PC-3 (cell line): ENCODE data around the gene INCA1. TPM values are rescaled to one million over a fixed set of nuclear protein-coding genes. Genes with fewer than 3 reads are reported as not detected.

Source experiments
- ATAC-seq: fragments of 200-7000 bp; cut with Tn5 transposase; 2 replicates; pipeline ENCODE4 v1.9.1; 2020; ENCODE audit warnings: mild to moderate bottlenecking, moderate library complexity
- BruUV-seq: library from RNA; stranded (reverse); fragments of 400-500 nt; replicated peaks from 2 replicates; lab custom pipeline; 2021; lab: Mats Ljungman, UMichigan
- CTCF ChIA-PET: fragments of 300-600 bp; sonication (Branson Sonifier 250); formaldehyde crosslinking; loops from one replicate; lab custom pipeline; 2022; ENCODE audit warnings: antibody characterized with exemption; lab: Charles Lee
- POLR2A ChIA-PET: fragments of 300-600 bp; sonication (Branson Sonifier 250); formaldehyde crosslinking; loops from one replicate; lab custom pipeline; 2022; ENCODE audit warnings: antibody characterized with exemption; ENCODE audit not compliant: unreplicated experiment; lab: Charles Lee
- DNase-seq: peaks from one replicate; pipeline ENCODE4 v3.0.0-alpha.2; 2015
- H2AFZ ChIP-seq: fragments of 300-600 bp; sonication (generic); 2 replicates; pipeline ENCODE4 v1.6.0; 2016; ENCODE audit warnings: antibody characterized with exemption, low read length
- H3F3A ChIP-seq: fragments of 300-600 bp; sonication (generic); one replicate; pipeline ENCODE4 v1.6.0; 2017; ENCODE audit warnings: antibody characterized with exemption, low read length, control low read depth, mild to moderate bottlenecking; ENCODE audit not compliant: unreplicated experiment
- H3K27ac ChIP-seq: fragments of 300-600 bp; sonication (generic); 2 replicates; pipeline ENCODE4 v1.5.1; 2016; ENCODE audit warnings: mild to moderate bottlenecking, low read length
- H3K27me3 ChIP-seq: fragments of 300-600 bp; sonication (generic); 2 replicates; pipeline ENCODE4 v1.6.1; 2016; ENCODE audit warnings: low read length, mixed read lengths
- H3K36me3 ChIP-seq: fragments of 300-600 bp; sonication (generic); 2 replicates; pipeline ENCODE4 v1.6.1; 2016; ENCODE audit warnings: low read depth, mixed run types, low read length, mixed read lengths
- H3K4me1 ChIP-seq: fragments of 300-600 bp; sonication (generic); 2 replicates; pipeline ENCODE4 v1.5.1; 2016; ENCODE audit warnings: low read length; ENCODE audit not compliant: insufficient read depth
- H3K4me2 ChIP-seq: fragments of 300-600 bp; sonication (generic); 2 replicates; pipeline ENCODE4 v1.6.0; 2016; ENCODE audit warnings: low read length
- H3K4me3 ChIP-seq: fragments of 300-600 bp; sonication (generic); 2 replicates; pipeline ENCODE4 v1.5.1; 2016; ENCODE audit warnings: mild to moderate bottlenecking, low read length, mixed read lengths
- H3K79me2 ChIP-seq: fragments of 300-600 bp; sonication (generic); 2 replicates; pipeline ENCODE4 v1.6.1; 2017; ENCODE audit warnings: low read length, mixed read lengths
- H3K9ac ChIP-seq: fragments of 300-600 bp; sonication (generic); 2 replicates; pipeline ENCODE4 v1.6.0; 2016; ENCODE audit warnings: mild to moderate bottlenecking, low read length
- H3K9me2 ChIP-seq: fragments of 300-600 bp; sonication (generic); replicated peaks from 2 replicates; pipeline ENCODE4 v1.6.1; 2016; ENCODE audit warnings: mixed run types, low read length, mixed read lengths
- H3K9me3 ChIP-seq: fragments of 300-600 bp; sonication (generic); 2 replicates; pipeline ENCODE4 v1.6.1; 2016; ENCODE audit warnings: low read length, mixed read lengths
- H4K20me1 ChIP-seq: fragments of 300-600 bp; sonication (generic); 2 replicates; pipeline ENCODE4 v1.6.1; 2016; ENCODE audit warnings: low read length, mixed read lengths
- EZH2 ChIP-seq: fragments of 300-600 bp; sonication (generic); IDR thresholded peaks from one replicate; pipeline ENCODE4 v1.6.1; 2017; ENCODE audit warnings: antibody characterized with exemption, mild to moderate bottlenecking, low read length; ENCODE audit not compliant: unreplicated experiment
- EZH2phosphoT487 ChIP-seq: fragments of 300-600 bp; sonication (generic); IDR thresholded peaks from 2 replicates; pipeline ENCODE4 v1.6.1; 2018; ENCODE audit warnings: mild to moderate bottlenecking, antibody characterized with exemption, low read length, borderline replicate concordance
- intact Hi-C: fragments of 100-400 bp; cut with micrococcal nuclease; formaldehyde crosslinking; loops from 2 replicates; pipeline ENCODE4 v1.9.0; 2023
- total RNA-seq: library from RNA; depleted of rRNA; stranded (reverse); fragments of >200 nt; gene quantifications from 2 replicates; pipeline ENCODE4 v1.2.3, GENCODE V29; 2014
- TF ChIP-seq, protein P1 (sequence below): fragments of 300-600 bp; sonication (generic); conservative IDR thresholded peaks from 2 replicates; pipeline ENCODE4 v1.5.1; 2017; ENCODE audit warnings: antibody characterized with exemption, low read depth, mild to moderate bottlenecking, low read length

INCA1 gene
- total RNA-seq, 1 experiment from 2014 or later = not detected

- Histone ChIP-seq H2AFZ (no peak overlapping the region), H3K4me3 (no peak overlapping the region), H3K9ac (no peak overlapping the region), H3F3A (no peaks in the 10 kb centered on the region), H3K9me3 (no peaks in the 10 kb centered on the region), H3K27me3 (no peaks in the 10 kb centered on the region), H3K36me3 (peaks cover 28% of the 10 kb centered on the region), H3K4me1 (peaks cover 29% of the 10 kb centered on the region), H3K27ac (peak overlapping the region; percentile 74), H3K79me2 (peaks cover 87% of the 10 kb centered on the region), H4K20me1 (peaks cover 26% of the 10 kb centered on the region), H3K9me2 (no peaks in the 10 kb centered on the region), H3K4me2 (peak overlapping the region; percentile 70; the same call in 1 of the 2 replicates)
- ChIA-PET POLR2A (no interaction called here), CTCF (no interaction called here)
- no peak for ATAC-seq
- no peak for DNase-seq
- TF ChIP-seq, protein P1, sequence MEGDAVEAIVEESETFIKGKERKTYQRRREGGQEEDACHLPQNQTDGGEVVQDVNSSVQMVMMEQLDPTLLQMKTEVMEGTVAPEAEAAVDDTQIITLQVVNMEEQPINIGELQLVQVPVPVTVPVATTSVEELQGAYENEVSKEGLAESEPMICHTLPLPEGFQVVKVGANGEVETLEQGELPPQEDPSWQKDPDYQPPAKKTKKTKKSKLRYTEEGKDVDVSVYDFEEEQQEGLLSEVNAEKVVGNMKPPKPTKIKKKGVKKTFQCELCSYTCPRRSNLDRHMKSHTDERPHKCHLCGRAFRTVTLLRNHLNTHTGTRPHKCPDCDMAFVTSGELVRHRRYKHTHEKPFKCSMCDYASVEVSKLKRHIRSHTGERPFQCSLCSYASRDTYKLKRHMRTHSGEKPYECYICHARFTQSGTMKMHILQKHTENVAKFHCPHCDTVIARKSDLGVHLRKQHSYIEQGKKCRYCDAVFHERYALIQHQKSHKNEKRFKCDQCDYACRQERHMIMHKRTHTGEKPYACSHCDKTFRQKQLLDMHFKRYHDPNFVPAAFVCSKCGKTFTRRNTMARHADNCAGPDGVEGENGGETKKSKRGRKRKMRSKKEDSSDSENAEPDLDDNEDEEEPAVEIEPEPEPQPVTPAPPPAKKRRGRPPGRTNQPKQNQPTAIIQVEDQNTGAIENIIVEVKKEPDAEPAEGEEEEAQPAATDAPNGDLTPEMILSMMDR = no peak
- TF ChIP-seq EZH2 (no peak), EZH2phosphoT487 (no peak)
- no TSS peak for BruUV-seq
- intact Hi-C loops = loop anchor here (5.0 kb wide), 1 partner anchor 37 kb away; no protein-coding TSS in a partner anchor
Observed at GRCh38 chr17:4944163-4944553, 53.2 kb downstream of the INCA1 start.

DNA sequence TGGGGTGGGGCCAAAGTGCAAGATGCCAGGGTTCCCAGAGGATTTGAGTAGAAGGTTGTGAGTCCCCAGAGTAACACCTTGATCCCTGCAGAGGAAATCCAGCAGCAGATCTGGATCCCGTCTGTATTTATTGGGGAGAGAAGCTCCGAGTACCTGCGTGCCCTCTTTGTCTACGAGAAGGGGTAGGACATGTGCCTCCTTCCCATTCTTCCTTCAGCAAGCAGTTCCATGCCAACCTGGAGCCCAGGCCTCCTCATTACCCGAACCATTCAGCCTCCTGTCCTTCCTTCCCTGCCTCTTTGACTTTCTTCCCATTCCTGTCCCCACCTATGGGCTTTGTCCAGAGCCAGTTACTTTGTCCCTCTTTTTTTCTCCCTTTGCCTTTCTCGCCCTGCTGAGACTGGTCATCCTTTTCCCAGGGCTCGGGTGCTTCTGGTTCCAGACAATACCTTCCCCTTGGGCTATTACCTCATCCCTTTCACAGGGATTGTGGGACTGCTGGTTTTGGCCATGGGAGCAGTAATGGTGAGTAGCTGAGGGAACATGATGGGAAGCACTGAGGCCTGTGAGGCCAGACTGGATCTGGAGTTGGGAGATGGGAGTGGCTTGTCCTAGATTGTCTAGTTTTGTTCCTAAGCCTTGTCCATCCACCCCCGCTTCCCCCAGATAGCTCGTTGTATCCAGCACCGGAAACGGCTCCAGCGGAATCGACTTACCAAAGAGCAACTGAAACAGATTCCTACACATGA is 54.4 kb downstream of the INCA1 start:
- peaks cover 38% of the 10 kb centered on the region for H3K4me1 ChIP-seq
- CTCF ChIA-PET = no interaction called here

More for the DNA sequence above, 54.4 kb downstream of the INCA1 start:
- Histone ChIP-seq H3K36me3 (peaks cover 29% of the 10 kb centered on the region), H4K20me1 (peaks cover 26% of the 10 kb centered on the region), H3F3A (no peaks in the 10 kb centered on the region), H3K9ac (no peak overlapping the region), H3K4me2 (no peak overlapping the region), H3K4me3 (no peak overlapping the region), H3K79me2 (peaks cover 92% of the 10 kb centered on the region), H3K27me3 (no peaks in the 10 kb centered on the region), H2AFZ (no peak overlapping the region), H3K27ac (no peak overlapping the region), H3K9me2 (no peaks in the 10 kb centered on the region), H3K9me3 (no peaks in the 10 kb centered on the region)
- no TSS peak for BruUV-seq
- intact Hi-C loops = loop anchor here (5.0 kb wide), 1 partner anchor 36 kb away; no protein-coding TSS in a partner anchor
- DNase-seq (no peak), ATAC-seq (no peak)
- POLR2A ChIA-PET = no interaction called here
- TF ChIP-seq EZH2phosphoT487 = no peak
- no peak for TF ChIP-seq EZH2
- TF ChIP-seq, protein P1 = no peak
